HG03196 (cell line): ENCODE measurements around the gene PTPN11.
"Not testable (repeated sequence)": the region's sequence is repeated elsewhere in the genome, so short reads cannot be mapped to it uniquely, and the experiment has no call there.

Experiments
- ATAC-seq: cut with Tn5 transposase; IDR thresholded peaks from one replicate; pipeline ENCODE4 v1.9.1; 2021; ENCODE audit not compliant: unreplicated experiment

PTPN11 gene

GRCh38 chr12:112409064-112409905 is 9.5 kb upstream of the PTPN11 start, which contains the start of gene RPL6:
RPL6 (minus strand) TSS chr12:112409605; CDS start chr12:112408656, 949 bp downstream.
- peak; percentile 73 for ATAC-seq

- ATAC-seq, result no peak
Observed at GRCh38 chr12:112409906-112410244, 8.9 kb upstream of the PTPN11 start.

- no peak for ATAC-seq
Observed at GRCh38 chr12:112413855-112414625, 4.7 kb upstream of the PTPN11 start.

- ATAC-seq, result not testable (repeated sequence)
Observed at GRCh38 chr12:112415457-112415856, 3.3 kb upstream of the PTPN11 start.

- no peak for ATAC-seq
Observed at GRCh38 chr12:112418273-112418607, 507 bp upstream of the PTPN11 start.

GRCh38 chr12:112419297-112420133 is 768 bp downstream of the PTPN11 start:
- ATAC-seq, result peak; percentile 46

- no peak for ATAC-seq
Observed at GRCh38 chr12:112420740-112421139, 2.0 kb downstream of the PTPN11 start.

GRCh38 chr12:112421363-112421762 is 2.6 kb downstream of the PTPN11 start:
- no peak for ATAC-seq

GRCh38 chr12:112422531-112422930 is 3.8 kb downstream of the PTPN11 start:
- ATAC-seq, result no peak

GRCh38 chr12:112424126-112424525 is 5.4 kb downstream of the PTPN11 start:
- no peak for ATAC-seq

- no peak for ATAC-seq
Observed at GRCh38 chr12:112425582-112426382, 7.0 kb downstream of the PTPN11 start.

- no peak for ATAC-seq
Observed at GRCh38 chr12:112427760-112428159, 9.0 kb downstream of the PTPN11 start.

- no peak for ATAC-seq
Observed at GRCh38 chr12:112430929-112431328, 12.2 kb downstream of the PTPN11 start.

- ATAC-seq, result no peak
Observed at GRCh38 chr12:112431965-112432364, 13.2 kb downstream of the PTPN11 start.

GRCh38 chr12:112433551-112433950 is 14.8 kb downstream of the PTPN11 start:
- no peak for ATAC-seq

- ATAC-seq, result not testable (repeated sequence)
Observed at GRCh38 chr12:112438645-112439044, 19.9 kb downstream of the PTPN11 start.

- ATAC-seq, result no peak
Observed at GRCh38 chr12:112439769-112440168, 21.0 kb downstream of the PTPN11 start.

GRCh38 chr12:112440653-112441052 is 21.9 kb downstream of the PTPN11 start:
- ATAC-seq, result not testable (repeated sequence)

GRCh38 chr12:112443916-112444315 is 25.2 kb downstream of the PTPN11 start:
- no peak for ATAC-seq

GRCh38 chr12:112446008-112446725 is 27.4 kb downstream of the PTPN11 start:
- ATAC-seq, result no peak
